T-helper 2 cell treated with Interferon-gamma antibody and Interleukin-4, amounts not matched to agents 5 μg/mL and 100 μg/mL, for 36 hours (primary cell): ENCODE measurements around the gene AFM.
"Not testable (repeated sequence)": the region's sequence is repeated elsewhere in the genome, so short reads cannot be mapped to it uniquely, and the experiment has no call there.

ENCODE experiments used
- DNase-seq: peaks from one replicate; pipeline ENCODE4 v3.0.0; 2021; ENCODE audit warnings: low spot score
- H3K27ac Mint-ChIP-seq: one replicate; pipeline ENCODE4 v1.8.0; 2021; ENCODE audit warnings: mild to moderate bottlenecking, mixed read lengths
- H3K27me3 Mint-ChIP-seq: one replicate; pipeline ENCODE4 v1.8.0; 2021; ENCODE audit warnings: low read depth, mixed read lengths
- H3K36me3 Mint-ChIP-seq: one replicate; pipeline ENCODE4 v1.8.0; 2021; ENCODE audit warnings: low read depth, mixed read lengths
- H3K4me1 Mint-ChIP-seq: one replicate; pipeline ENCODE4 v1.8.0; 2021; ENCODE audit warnings: low read depth, mixed read lengths
- H3K4me3 Mint-ChIP-seq: one replicate; pipeline ENCODE4 v1.8.0; 2022; ENCODE audit warnings: mild to moderate bottlenecking, moderate library complexity, mixed read lengths
- H3K9me3 Mint-ChIP-seq: one replicate; pipeline ENCODE4 v1.8.0; 2021; ENCODE audit warnings: mixed read lengths

The AFM gene

GRCh38 chr4:73507541-73507940 is 26.0 kb downstream of the AFM start:
- Mint-ChIP-seq H3K9me3 (no peaks in the 10 kb centered on the region), H3K27me3 (no peaks in the 10 kb centered on the region), H3K4me1 (no peaks in the 10 kb centered on the region), H3K27ac (no peak overlapping the region), H3K36me3 (no peaks in the 10 kb centered on the region), H3K4me3 (no peak overlapping the region)
- no peak for DNase-seq

- H3K4me1 Mint-ChIP-seq: no peaks in the 10 kb centered on the region
- no peak for DNase-seq
Observed at GRCh38 chr4:73508651-73509050, 27.1 kb downstream of the AFM start.

GRCh38 chr4:73518340-73518739 is 36.8 kb downstream of the AFM start:
- Mint-ChIP-seq H3K4me1 (no peaks in the 10 kb centered on the region), H3K36me3 (no peaks in the 10 kb centered on the region), H3K27me3 (no peaks in the 10 kb centered on the region), H3K9me3 (no peaks in the 10 kb centered on the region), H3K4me3 (no peak overlapping the region), H3K27ac (no peak overlapping the region)
- DNase-seq: no peak

More at GRCh38 chr4:73508651-73509050, 27.1 kb downstream of the AFM start:
- Mint-ChIP-seq H3K27ac (no peak overlapping the region), H3K27me3 (no peaks in the 10 kb centered on the region), H3K9me3 (no peaks in the 10 kb centered on the region), H3K4me3 (no peak overlapping the region), H3K36me3 (no peaks in the 10 kb centered on the region)

GRCh38 chr4:73520821-73521220 is 39.3 kb downstream of the AFM start:
- Mint-ChIP-seq H3K9me3 (no peaks in the 10 kb centered on the region), H3K27ac (no peak overlapping the region), H3K4me1 (no peaks in the 10 kb centered on the region), H3K36me3 (no peaks in the 10 kb centered on the region), H3K4me3 (no peak overlapping the region), H3K27me3 (no peaks in the 10 kb centered on the region)
- DNase-seq: no peak

GRCh38 chr4:73523126-73523525 is 41.6 kb downstream of the AFM start:
- no peaks in the 10 kb centered on the region for H3K4me1 Mint-ChIP-seq
- H3K36me3 Mint-ChIP-seq: no peaks in the 10 kb centered on the region

GRCh38 chr4:73525611-73526010 is 44.1 kb downstream of the AFM start:
- no peak for DNase-seq
- no peaks in the 10 kb centered on the region for H3K36me3 Mint-ChIP-seq
- no peaks in the 10 kb centered on the region for H3K4me1 Mint-ChIP-seq
- H3K27me3 Mint-ChIP-seq: no peaks in the 10 kb centered on the region
- no peak overlapping the region for H3K27ac Mint-ChIP-seq
- no peaks in the 10 kb centered on the region for H3K9me3 Mint-ChIP-seq
- H3K4me3 Mint-ChIP-seq: no peak overlapping the region

More at GRCh38 chr4:73523126-73523525, 41.6 kb downstream of the AFM start:
- DNase-seq: no peak
- H3K27me3 Mint-ChIP-seq: no peaks in the 10 kb centered on the region
- no peak overlapping the region for H3K4me3 Mint-ChIP-seq
- H3K9me3 Mint-ChIP-seq: no peaks in the 10 kb centered on the region
- H3K27ac Mint-ChIP-seq: no peak overlapping the region

GRCh38 chr4:73527196-73527595 is 45.7 kb downstream of the AFM start:
- Mint-ChIP-seq H3K27me3 (no peaks in the 10 kb centered on the region), H3K36me3 (no peaks in the 10 kb centered on the region), H3K9me3 (no peaks in the 10 kb centered on the region), H3K4me3 (no peak overlapping the region), H3K27ac (no peak overlapping the region), H3K4me1 (no peaks in the 10 kb centered on the region)
- DNase-seq: no peak

- Mint-ChIP-seq H3K4me1 (no peaks in the 10 kb centered on the region), H3K27me3 (no peaks in the 10 kb centered on the region), H3K27ac (no peak overlapping the region), H3K9me3 (no peaks in the 10 kb centered on the region), H3K36me3 (no peaks in the 10 kb centered on the region), H3K4me3 (no peak overlapping the region)
- DNase-seq: no peak
Observed at GRCh38 chr4:73528171-73528570, 46.6 kb downstream of the AFM start.

GRCh38 chr4:73533515-73534422 is 52.2 kb downstream of the AFM start:
- no peaks in the 10 kb centered on the region for H3K9me3 Mint-ChIP-seq
- peaks cover 2% of the 10 kb centered on the region for H3K27me3 Mint-ChIP-seq
- no peak overlapping the region for H3K4me3 Mint-ChIP-seq
- no peak for DNase-seq
- H3K36me3 Mint-ChIP-seq: no peaks in the 10 kb centered on the region
- H3K27ac Mint-ChIP-seq: no peak overlapping the region
- no peaks in the 10 kb centered on the region for H3K4me1 Mint-ChIP-seq

GRCh38 chr4:73538162-73538561 is 56.6 kb downstream of the AFM start:
- Mint-ChIP-seq H3K27me3 (peaks cover 2% of the 10 kb centered on the region), H3K4me1 (no peaks in the 10 kb centered on the region), H3K9me3 (no peaks in the 10 kb centered on the region), H3K4me3 (no peak overlapping the region), H3K36me3 (no peaks in the 10 kb centered on the region), H3K27ac (no peak overlapping the region)
- no peak for DNase-seq

GRCh38 chr4:73539386-73539785 is 57.8 kb downstream of the AFM start:
- Mint-ChIP-seq H3K9me3 (no peaks in the 10 kb centered on the region), H3K27ac (no peak overlapping the region), H3K36me3 (no peaks in the 10 kb centered on the region), H3K4me1 (no peaks in the 10 kb centered on the region), H3K27me3 (peaks cover 2% of the 10 kb centered on the region), H3K4me3 (no peak overlapping the region)
- no peak for DNase-seq

- H3K27me3 Mint-ChIP-seq: peaks cover 2% of the 10 kb centered on the region
- H3K9me3 Mint-ChIP-seq: no peaks in the 10 kb centered on the region
- H3K4me1 Mint-ChIP-seq: no peaks in the 10 kb centered on the region
- H3K4me3 Mint-ChIP-seq: no peak overlapping the region
- DNase-seq: no peak
- H3K27ac Mint-ChIP-seq: no peak overlapping the region
- H3K36me3 Mint-ChIP-seq: no peaks in the 10 kb centered on the region
Observed at GRCh38 chr4:73540826-73541225, 59.3 kb downstream of the AFM start.

- Mint-ChIP-seq H3K27ac (no peak overlapping the region), H3K9me3 (no peaks in the 10 kb centered on the region)
Observed at GRCh38 chr4:73541251-73541650, 59.7 kb downstream of the AFM start.

GRCh38 chr4:73544620-73545019 is 63.1 kb downstream of the AFM start:
- no peak for DNase-seq
- Mint-ChIP-seq H3K27me3 (no peaks in the 10 kb centered on the region), H3K4me1 (no peaks in the 10 kb centered on the region), H3K27ac (no peak overlapping the region), H3K36me3 (no peaks in the 10 kb centered on the region), H3K9me3 (no peaks in the 10 kb centered on the region), H3K4me3 (no peak overlapping the region)

More at GRCh38 chr4:73541251-73541650, 59.7 kb downstream of the AFM start:
- Mint-ChIP-seq H3K36me3 (no peaks in the 10 kb centered on the region), H3K4me3 (no peak overlapping the region), H3K4me1 (no peaks in the 10 kb centered on the region), H3K27me3 (peaks cover 2% of the 10 kb centered on the region)
- no peak for DNase-seq

- H3K9me3 Mint-ChIP-seq, H3K4me3 Mint-ChIP-seq, H3K4me1 Mint-ChIP-seq, DNase-seq, H3K27me3 Mint-ChIP-seq, H3K27ac Mint-ChIP-seq, H3K36me3 Mint-ChIP-seq: not testable (repeated sequence)
Observed at GRCh38 chr4:73550865-73551264, 69.3 kb downstream of the AFM start.
